ENCODE results near the gene ZNF557.
A peak's percentile ranks its signal among the peaks of the same experiment; 100 is the strongest.
"Not testable (repeated sequence)": the region's sequence is repeated elsewhere in the genome, so short reads cannot be mapped to it uniquely, and the experiment has no call there.

Gene ZNF557

DNA sequence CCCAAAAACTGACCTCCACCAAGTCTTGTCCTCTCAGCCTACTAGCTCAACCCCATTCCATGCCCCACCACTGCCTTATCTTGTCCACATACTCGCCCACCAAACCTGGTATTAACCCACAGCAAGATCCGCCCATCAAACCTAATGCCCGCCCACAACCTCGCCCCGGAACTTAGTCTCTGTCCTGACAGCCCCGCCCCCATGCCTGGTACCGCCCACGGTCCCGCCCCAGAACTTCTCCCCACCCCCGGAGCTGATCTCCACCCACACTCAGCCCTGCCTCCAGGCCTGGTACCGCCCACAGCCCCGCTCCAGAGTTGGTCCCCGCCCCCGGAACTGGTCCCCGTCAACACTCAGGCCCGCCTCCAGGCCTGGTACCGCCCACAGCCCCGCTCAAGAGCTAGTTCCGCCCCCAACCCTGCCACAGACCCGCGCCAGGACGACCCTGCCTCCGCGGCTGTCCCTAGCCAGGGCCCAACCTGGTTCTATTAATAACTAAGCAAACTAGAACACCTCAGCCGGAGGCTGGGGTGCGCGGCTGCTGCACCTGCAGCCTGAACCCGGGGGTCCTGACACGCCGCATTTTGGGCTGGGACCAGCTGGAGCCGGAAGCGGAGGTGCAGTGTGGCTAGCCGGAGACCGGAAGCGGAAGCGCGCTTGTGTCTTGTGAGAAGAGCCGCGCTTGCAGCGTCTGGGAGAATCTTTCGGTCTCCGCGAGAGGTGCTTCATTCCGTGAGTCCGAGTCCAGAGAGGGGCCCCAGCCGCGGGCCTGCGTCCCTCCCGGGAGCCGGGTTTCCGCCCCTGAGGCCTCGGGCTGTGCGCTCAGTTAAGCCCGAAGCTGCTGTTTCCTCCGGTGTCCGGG is at the start of gene ZNF557:
TSS of gene ZNF557 (plus strand) at position 662 of the 862 bp plus-strand sequence. CDS start 5,372 bp downstream, outside the sequence.
- TF ChIP-seq, protein P1, sequence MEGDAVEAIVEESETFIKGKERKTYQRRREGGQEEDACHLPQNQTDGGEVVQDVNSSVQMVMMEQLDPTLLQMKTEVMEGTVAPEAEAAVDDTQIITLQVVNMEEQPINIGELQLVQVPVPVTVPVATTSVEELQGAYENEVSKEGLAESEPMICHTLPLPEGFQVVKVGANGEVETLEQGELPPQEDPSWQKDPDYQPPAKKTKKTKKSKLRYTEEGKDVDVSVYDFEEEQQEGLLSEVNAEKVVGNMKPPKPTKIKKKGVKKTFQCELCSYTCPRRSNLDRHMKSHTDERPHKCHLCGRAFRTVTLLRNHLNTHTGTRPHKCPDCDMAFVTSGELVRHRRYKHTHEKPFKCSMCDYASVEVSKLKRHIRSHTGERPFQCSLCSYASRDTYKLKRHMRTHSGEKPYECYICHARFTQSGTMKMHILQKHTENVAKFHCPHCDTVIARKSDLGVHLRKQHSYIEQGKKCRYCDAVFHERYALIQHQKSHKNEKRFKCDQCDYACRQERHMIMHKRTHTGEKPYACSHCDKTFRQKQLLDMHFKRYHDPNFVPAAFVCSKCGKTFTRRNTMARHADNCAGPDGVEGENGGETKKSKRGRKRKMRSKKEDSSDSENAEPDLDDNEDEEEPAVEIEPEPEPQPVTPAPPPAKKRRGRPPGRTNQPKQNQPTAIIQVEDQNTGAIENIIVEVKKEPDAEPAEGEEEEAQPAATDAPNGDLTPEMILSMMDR (IDR thresholded peaks at IDR 0.05; ENCODE audit: low read depth, low read length) = no peak
- H3K4me3 ChIP-seq (ENCODE audit: low read depth, low read length) = peak within 1 kb of the TSS; percentile 99

DNA sequence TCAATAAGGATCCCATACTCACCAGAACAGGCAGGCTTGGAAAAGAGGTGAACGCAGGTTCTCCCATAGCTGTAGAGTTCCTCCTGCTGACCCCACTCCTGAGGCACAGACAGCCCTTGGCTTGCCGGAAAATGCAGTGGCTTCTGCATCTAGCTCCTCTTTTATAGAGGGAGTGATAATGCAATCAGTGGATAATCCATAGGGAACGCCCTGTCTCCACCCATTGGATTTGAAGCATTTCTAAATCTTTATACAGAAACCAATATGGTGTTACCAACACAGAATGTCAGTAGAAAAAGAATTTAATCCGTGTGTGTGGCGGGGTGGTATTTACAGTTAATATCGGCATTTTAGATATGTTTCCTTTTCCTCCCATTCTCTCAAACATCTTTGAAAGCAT is 48.2 kb upstream of the ZNF557 start, which contains the start of gene MBD3L2B:
TSS of gene MBD3L2B (minus strand) at position 101 of the 400 bp plus-strand sequence. CDS start at position 67, 34 bp downstream.
- not testable (repeated sequence) for H3K4me3 ChIP-seq (ENCODE audit: low read depth, low read length)

DNA sequence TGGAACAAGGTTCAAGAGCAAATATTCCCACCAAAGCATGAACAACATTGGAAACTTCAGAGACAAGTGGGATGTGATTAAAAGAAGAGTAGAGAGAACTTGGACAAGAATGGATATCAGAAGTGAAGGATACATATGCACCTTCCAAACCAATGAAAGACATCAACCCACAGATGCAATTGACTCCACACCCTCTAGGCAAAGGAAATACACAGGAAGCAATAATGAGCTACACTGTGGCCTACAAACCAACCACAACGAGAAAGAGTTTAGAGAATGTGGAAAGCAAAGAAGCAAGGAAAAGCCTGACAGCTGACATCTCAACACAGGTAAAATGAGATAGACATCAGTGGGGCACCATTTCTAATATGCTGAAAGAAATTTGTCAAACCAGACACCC is 40.7 kb upstream of the ZNF557 start:
- H3K4me3 ChIP-seq (ENCODE audit: low read depth, low read length) = not testable (repeated sequence)

DNA sequence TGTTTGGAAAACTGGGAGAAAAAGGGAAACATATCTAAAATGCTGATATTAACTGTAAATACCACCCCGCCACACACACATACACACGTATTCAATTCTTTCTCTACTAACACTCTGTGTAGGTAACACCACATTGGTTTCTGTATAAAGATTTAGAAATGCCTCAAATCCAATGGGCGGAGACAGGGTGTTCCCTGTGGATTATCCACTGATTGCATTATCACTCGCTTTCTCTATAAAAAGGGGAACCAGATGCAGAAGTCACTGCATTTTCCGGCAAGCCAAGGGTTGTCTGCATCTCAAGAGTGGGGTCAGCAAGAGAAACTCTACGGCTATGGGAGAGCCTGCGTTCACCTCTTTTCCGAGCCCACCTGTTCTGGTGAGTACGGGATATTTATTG is 39.2 kb upstream of the ZNF557 start, which contains the start of gene MBD3L5:
TSS of gene MBD3L5 (plus strand) at position 301 of the 400 bp plus-strand sequence. CDS start at position 335, 34 bp downstream.
- H3K4me3 ChIP-seq (ENCODE audit: low read depth, low read length) = not testable (repeated sequence)

DNA sequence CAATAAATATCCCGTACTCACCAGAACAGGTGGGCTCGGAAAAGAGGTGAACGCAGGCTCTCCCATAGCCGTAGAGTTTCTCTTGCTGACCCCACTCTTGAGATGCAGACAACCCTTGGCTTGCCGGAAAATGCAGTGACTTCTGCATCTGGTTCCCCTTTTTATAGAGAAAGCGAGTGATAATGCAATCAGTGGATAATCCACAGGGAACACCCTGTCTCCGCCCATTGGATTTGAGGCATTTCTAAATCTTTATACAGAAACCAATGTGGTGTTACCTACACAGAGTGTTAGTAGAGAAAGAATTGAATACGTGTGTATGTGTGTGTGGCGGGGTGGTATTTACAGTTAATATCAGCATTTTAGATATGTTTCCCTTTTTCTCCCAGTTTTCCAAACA is 29.4 kb upstream of the ZNF557 start, which contains the start of gene MBD3L4:
TSS of gene MBD3L4 (minus strand) at position 101 of the 400 bp plus-strand sequence. CDS start at position 66, 35 bp downstream.
- H3K4me3 ChIP-seq (ENCODE audit: low read depth, low read length) = not testable (repeated sequence)

DNA sequence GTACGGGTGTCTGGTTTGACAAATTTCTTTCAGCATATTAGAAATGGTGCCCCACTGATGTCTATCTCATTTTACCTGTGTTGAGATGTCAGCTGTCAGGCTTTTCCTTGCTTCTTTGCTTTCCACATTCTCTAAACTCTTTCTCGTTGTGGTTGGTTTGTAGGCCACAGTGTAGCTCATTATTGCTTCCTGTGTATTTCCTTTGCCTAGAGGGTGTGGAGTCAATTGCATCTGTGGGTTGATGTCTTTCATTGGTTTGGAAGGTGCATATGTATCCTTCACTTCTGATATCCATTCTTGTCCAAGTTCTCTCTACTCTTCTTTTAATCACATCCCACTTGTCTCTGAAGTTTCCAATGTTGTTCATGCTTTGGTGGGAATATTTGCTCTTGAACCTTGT is 27.9 kb upstream of the ZNF557 start:
- H3K4me3 ChIP-seq (ENCODE audit: low read depth, low read length) = not testable (repeated sequence)

DNA sequence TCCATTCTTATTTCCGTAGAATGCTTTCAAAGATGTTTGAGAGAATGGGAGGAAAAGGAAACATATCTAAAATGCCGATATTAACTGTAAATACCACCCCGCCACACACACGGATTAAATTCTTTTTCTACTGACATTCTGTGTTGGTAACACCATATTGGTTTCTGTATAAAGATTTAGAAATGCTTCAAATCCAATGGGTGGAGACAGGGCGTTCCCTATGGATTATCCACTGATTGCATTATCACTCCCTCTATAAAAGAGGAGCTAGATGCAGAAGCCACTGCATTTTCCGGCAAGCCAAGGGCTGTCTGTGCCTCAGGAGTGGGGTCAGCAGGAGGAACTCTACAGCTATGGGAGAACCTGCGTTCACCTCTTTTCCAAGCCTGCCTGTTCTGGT is 20.5 kb upstream of the ZNF557 start, which contains the start of gene MBD3L2:
TSS of gene MBD3L2 (plus strand) at position 301 of the 400 bp plus-strand sequence. CDS start at position 354, 53 bp downstream.
- H3K4me3 ChIP-seq (ENCODE audit: low read depth, low read length) = not testable (repeated sequence)

DNA sequence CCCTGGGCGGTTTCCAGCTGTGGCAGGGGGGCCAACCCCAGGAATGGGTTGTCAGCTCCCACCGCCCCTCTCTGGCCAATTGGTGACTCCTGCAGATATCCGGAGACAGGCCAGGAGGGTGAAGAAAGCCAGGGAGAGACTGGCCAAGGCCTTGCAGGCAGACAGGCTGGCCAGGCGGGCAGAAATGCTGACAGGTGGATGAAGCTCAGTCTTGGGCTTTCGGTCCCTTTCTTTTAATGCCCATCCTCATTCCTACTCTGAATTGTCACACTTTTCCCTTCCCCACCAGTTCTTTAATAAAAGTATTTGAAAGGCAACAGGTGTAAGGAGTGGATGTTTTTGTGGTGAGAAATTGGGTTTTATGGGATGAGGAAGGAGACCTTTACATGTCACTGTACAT is 18.1 kb upstream of the ZNF557 start:
- H3K4me3 ChIP-seq (ENCODE audit: low read depth, low read length) = not testable (repeated sequence)

DNA sequence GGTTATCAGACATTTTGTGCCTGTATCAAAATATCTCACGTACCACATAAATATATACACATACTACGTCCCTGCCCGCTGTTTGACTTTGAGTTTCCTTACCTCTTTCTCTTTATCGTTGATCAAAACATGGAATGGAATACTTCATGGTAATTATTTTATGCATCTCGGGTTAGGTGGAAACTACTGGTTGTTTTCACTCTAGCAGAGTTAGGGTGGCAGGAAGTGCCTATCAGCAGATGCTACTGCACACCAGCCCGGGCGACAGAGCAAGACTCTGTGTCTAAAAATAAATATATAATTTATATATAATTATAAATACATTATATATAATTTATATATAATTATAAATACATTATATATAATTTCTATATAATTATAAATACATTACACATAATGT is 16.6 kb upstream of the ZNF557 start:
- not testable (repeated sequence) for H3K4me3 ChIP-seq (ENCODE audit: low read depth, low read length)

DNA sequence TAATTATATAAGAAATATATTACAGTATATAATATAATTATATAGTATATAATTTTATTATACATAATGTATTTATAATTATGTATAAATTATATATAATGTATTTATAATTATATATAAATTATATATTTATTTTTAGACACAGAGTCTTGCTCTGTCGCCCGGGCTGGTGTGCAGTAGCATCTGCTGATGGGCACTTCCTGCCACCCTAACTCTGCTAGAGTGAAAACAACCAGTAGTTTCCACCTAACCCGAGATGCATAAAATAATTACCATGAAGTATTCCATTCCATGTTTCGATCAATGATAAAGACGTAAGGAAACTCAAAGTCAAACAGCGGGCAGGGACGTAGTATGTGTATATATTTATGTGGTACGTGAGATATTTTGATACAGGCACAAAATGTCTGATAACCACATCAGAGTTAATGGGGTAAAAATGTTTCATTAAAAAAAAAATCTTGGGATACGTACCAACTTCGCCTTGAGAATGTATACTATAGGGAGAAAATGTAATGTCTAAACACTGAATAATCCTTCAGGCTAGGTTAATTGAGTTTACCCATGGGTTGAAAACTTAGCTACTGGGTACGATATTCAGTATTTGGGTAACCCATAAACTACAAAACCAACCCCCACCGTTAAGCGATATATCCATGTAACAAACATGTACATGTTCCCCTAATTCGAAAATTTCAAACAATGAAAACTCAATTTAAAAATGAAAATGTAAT is 14.7 kb upstream of the ZNF557 start:
- H3K4me3 ChIP-seq (ENCODE audit: low read depth, low read length) = not testable (repeated sequence)

DNA sequence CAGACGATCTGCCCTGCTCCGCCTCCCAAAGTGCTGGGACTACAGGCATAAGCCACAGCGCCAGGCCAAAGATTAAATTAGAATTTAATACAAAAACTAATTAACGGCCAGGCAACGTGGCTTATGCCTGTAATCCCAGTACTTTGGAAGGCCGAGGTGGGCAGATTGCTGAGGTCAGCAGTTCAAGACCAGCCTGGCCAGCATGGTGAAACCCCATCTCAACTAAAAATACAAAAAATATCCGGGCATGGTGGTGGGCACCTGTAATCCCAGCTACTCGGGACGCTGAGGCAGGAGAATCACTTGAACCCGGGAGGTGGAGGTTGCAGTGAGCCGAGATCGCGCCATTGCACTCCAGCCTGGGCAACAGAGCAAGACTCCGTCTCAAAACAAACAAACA is 13.8 kb upstream of the ZNF557 start:
- not testable (repeated sequence) for H3K4me3 ChIP-seq (ENCODE audit: low read depth, low read length)

DNA sequence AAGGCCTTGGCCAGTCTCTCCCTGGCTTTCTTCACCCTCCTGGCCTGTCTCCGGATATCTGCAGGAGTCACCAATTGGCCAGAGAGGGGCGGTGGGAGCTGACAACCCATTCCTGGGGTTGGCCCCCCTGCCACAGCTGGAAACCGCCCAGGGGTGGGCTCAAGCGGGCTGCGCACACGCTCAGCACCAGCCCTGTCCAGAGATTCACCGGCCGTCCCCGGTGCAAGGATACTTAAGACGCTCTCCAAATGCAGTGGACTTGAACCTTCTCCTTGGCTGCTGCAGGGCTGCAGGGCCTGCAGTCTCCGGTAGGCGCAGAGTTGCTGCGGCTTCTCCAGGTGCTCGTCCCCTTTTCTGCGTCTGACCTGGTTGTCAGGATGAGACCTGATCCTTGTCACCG is 13.1 kb upstream of the ZNF557 start:
- not testable (repeated sequence) for H3K4me3 ChIP-seq (ENCODE audit: low read depth, low read length)

DNA sequence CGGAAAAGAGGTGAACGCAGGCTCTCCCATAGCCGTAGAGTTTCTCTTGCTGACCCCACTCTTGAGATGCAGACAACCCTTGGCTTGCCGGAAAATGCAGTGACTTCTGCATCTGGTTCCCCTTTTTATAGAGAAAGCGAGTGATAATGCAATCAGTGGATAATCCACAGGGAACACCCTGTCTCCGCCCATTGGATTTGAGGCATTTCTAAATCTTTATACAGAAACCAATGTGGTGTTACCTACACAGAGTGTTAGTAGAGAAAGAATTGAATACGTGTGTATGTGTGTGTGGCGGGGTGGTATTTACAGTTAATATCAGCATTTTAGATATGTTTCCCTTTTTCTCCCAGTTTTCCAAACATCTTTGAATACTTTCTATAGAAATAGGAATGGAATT is 10.9 kb upstream of the ZNF557 start, which contains the start of gene MBD3L3:
TSS of gene MBD3L3 (minus strand) at position 101 of the 400 bp plus-strand sequence. CDS start at position 30, 71 bp downstream.
- not testable (repeated sequence) for H3K4me3 ChIP-seq (ENCODE audit: low read depth, low read length)

DNA sequence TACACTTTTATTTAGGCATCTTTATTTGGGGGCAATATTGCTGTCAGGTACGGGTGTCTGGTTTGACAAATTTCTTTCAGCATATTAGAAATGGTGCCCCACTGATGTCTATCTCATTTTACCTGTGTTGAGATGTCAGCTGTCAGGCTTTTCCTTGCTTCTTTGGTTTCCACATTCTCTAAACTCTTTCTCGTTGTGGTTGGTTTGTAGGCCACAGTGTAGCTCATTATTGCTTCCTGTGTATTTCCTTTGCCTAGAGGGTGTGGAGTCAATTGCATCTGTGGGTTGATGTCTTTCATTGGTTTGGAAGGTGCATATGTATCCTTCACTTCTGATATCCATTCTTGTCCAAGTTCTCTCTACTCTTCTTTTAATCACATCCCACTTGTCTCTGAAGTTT is 9.5 kb upstream of the ZNF557 start:
- not testable (repeated sequence) for H3K4me3 ChIP-seq (ENCODE audit: low read depth, low read length)

All from WI38 (cell line).